Kidney epithelial cell (primary cell): ENCODE results near the gene NEK6. TPM values are rescaled to one million over a fixed set of nuclear protein-coding genes. Genes with fewer than 3 reads are reported as not detected.

Experiments used
- DNase-seq: peaks from one replicate; pipeline ENCODE4 v3.0.0-alpha.2; 2010; ENCODE audit warnings: low read depth
- H3K27me3 ChIP-seq: 2 replicates; pipeline ENCODE4 v1.6.0; 2011; ENCODE audit warnings: low read length; ENCODE audit not compliant: control insufficient read depth, insufficient read depth
- H3K36me3 ChIP-seq: 2 replicates; pipeline ENCODE4 v1.5.1; 2011; ENCODE audit warnings: low read length; ENCODE audit not compliant: control insufficient read depth, insufficient read depth
- H3K4me3 ChIP-seq: 2 replicates; pipeline ENCODE4 v1.5.1; 2011; ENCODE audit warnings: low read depth, mild to moderate bottlenecking, control low read depth, low read length
- total RNA-seq: library from RNA; depleted of rRNA; stranded (reverse); fragments of >200 nt; gene quantifications from 2 replicates; pipeline ENCODE4 v1.2.3, GENCODE V29; 2015
- TF ChIP-seq, protein P1 (sequence below): IDR thresholded peaks from 2 replicates; pipeline ENCODE4 v1.5.1; 2011; ENCODE audit warnings: mild to moderate bottlenecking, moderate library complexity, low read length, control low read depth, inconsistent platforms; ENCODE audit not compliant: insufficient read depth, poor library complexity, severe bottlenecking

The NEK6 gene
- total RNA-seq, 1 donor from 2014 or later, result 17.8 TPM

DNA sequence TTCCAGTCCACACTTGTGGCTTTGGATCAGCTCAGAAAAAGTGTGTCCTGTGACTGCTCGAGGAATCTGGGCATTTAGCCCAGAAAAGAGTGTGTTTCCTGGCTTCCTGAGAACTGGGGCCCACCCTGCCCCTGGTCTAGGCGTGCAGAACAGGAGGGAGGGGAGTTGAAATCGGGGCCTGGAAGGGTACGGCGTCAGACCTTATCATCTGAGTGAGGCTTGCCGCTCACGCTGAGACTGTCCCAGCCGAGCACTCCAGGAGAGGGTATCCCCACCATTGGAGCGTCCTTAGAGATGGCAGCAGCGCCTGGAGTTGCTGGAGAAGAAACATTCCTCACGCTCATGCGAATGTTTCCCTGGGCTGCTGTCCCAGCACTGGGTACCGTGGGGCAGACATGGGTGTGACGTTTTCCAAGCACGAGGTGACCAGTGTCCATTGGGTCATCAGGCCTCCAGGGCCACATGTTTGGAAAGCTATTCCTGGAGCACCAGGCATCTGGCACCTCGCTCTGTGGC lies 22.5 kb downstream of the NEK6 start:
- TF ChIP-seq, protein P1, sequence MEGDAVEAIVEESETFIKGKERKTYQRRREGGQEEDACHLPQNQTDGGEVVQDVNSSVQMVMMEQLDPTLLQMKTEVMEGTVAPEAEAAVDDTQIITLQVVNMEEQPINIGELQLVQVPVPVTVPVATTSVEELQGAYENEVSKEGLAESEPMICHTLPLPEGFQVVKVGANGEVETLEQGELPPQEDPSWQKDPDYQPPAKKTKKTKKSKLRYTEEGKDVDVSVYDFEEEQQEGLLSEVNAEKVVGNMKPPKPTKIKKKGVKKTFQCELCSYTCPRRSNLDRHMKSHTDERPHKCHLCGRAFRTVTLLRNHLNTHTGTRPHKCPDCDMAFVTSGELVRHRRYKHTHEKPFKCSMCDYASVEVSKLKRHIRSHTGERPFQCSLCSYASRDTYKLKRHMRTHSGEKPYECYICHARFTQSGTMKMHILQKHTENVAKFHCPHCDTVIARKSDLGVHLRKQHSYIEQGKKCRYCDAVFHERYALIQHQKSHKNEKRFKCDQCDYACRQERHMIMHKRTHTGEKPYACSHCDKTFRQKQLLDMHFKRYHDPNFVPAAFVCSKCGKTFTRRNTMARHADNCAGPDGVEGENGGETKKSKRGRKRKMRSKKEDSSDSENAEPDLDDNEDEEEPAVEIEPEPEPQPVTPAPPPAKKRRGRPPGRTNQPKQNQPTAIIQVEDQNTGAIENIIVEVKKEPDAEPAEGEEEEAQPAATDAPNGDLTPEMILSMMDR, result no peak
- H3K36me3 ChIP-seq, result no peaks in the 10 kb centered on the region
- peak; percentile 56 for DNase-seq
- H3K27me3 ChIP-seq, result no peaks in the 10 kb centered on the region
- no peak overlapping the region for H3K4me3 ChIP-seq

DNA sequence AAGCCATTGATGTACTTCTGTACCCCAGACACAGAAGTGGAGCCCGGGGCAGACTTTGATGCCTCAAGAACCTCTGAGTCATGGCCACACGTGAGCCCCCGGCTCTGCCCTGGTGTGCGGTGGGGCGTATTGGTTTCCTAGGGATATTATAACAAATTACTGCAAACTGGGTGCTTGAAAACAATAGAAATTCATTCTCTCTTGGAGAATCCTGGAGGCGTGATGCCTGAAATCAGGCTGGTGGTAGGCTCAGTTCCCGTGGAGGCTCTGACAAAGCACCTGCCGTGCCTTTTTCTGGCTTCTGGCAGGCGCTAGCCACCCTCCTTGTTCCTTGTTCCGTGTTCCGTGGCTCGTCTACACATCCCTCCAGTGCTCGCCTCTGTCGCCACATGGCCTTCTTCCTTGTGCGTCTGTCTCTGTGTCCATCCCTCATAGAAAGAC lies 24.2 kb downstream of the NEK6 start:
- TF ChIP-seq, protein P1, result no peak
- peak; percentile 77 for DNase-seq
- Histone ChIP-seq H3K4me3 (no peak overlapping the region), H3K27me3 (no peaks in the 10 kb centered on the region), H3K36me3 (no peaks in the 10 kb centered on the region)

DNA sequence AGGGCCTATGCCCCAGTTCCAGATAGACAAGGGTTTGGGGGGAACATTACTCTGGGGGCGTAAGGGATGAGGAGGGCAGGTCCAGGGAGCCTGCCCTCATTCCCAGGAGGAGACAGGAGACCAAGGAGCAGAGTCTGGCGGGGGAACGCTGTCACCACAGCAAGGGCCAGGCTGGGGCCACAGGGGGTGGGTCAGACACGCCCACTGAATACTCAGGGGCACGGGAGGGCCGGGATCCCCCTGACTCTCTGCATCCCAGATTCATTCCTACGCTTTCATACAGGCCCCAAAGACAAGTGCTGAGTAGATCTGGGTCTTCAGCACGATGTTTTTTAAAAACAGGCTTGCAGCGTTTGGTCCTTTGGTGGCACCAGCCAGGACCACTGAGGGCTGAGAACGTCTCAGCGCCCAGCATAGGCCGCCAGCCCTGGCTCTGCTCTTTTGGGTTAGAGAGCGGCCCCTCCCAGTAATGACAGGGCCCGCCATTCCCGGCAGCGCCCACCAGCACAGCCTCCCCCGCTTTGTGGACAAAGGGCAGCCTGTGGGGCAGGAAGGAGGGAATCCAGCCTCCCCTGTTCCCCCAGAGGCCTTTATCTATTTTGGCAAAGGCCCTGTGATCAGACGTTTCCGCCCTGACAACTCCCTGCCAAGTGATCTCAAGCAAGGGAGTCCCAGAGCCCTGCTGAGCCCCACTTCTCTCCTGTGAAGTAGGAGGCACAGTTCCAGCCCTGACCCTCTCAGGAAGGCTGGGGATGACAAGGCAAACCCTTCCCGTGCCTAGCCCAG lies 24.9 kb downstream of the NEK6 start:
- no peaks in the 10 kb centered on the region for H3K27me3 ChIP-seq
- TF ChIP-seq, protein P1, result no peak
- DNase-seq, result no peak

DNA sequence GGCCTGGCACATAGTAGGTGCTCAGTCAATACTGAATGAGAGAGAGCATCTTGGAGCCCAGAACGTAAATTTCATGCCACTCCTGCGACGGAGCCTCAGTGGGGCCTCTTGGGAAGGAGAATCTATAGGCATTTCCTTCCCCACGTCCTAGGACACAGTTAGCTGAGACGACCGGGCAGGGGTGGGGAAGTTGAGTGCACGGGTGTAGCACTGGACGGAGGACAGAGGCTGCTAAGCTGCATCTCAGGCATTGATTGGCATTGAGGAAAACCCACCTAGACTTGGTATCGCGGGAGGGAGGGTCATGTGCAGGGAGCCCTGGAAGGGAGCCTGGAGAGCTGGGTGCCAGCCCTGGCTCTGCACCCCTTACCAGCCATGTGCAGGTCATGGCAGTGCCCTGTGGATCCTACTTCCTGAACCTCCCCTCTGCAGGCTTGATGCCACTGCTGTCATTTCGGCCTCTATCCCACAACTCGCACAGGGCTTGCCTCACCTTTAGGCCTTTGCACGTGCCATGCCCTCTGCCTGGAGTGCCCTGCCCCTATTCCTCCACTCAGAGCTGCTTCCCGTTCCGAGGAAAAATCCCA lies 25.6 kb downstream of the NEK6 start:
- no peaks in the 10 kb centered on the region for H3K36me3 ChIP-seq
- H3K27me3 ChIP-seq, result no peaks in the 10 kb centered on the region
- TF ChIP-seq, protein P1, result no peak
- H3K4me3 ChIP-seq, result no peak overlapping the region
- no peak for DNase-seq

More for the DNA sequence above, 24.9 kb downstream of the NEK6 start:
- Histone ChIP-seq H3K4me3 (no peak overlapping the region), H3K36me3 (no peaks in the 10 kb centered on the region)

DNA sequence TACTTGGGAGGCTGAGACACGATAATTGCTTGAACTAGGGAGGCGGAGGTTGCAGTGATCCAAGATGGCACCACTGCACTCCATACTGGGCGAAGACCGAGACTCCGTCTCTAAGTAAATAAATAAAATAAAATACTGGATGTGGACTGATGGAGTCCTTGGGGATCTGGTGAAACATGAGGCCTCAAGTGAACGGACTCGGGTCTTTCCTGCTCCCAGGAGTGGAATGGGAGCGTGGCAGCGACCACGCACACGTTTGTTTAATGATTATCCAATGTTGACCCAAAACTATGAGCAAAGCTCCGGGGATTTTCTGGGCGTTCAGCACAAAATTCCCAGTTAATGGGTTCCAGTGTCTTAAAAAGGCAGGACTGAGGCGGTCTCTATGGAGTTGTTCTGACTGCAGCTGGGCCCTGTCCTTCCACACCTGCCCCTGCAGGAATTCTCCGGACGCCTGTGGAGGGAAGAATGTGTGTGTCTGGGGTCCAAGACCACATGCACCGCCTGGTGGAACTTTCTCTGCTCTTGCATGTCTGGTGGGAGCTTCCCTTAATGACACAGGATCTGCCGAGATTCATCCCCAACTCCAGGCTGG lies 26.6 kb downstream of the NEK6 start:
- no peak for DNase-seq
- H3K27me3 ChIP-seq, result no peaks in the 10 kb centered on the region
- TF ChIP-seq, protein P1, result no peak
- H3K4me3 ChIP-seq, result no peak overlapping the region
- no peaks in the 10 kb centered on the region for H3K36me3 ChIP-seq
